ENCODE data around the gene WDR93. TPM values are rescaled to one million over a fixed set of nuclear protein-coding genes. Genes with fewer than 3 reads are reported as not detected.
"Not testable (repeated sequence)": the region's sequence is repeated elsewhere in the genome, so short reads cannot be mapped to it uniquely, and the experiment has no call there.

The WDR93 gene
- total RNA-seq, 1 experiment from 2014 or later, result not detected

DNA sequence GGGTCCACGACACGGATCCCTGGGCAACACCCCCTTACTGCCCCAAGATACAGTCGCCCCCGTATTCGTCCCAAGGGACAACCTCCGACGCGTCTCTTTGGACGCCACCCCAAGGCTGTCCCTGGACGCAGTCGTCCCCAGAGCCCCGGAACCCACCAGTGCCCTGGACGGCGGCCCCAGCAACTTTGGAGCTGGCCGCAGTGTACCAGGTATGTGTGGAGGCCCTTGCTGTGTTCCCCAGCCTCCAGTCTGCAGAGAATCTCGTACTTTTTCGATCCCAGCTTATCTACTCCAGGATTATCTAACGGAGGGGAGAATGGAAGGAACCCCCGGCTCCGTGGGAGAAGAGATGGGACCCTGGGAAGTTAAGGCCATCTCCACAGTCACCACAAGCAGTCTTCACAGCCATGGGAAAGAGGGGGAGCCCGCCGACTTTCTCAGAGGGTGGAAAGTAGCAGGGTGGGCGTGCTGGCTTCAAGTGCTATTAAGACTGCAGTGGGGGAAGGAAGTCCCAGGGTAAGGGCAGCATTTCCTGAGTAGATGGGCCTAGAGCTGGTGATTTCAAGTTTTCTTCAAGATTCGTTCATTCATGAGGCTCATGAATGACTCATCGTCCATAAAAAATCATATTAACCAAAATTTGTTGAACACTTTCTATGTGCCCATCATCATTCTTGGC is 86.6 kb downstream of the WDR93 start:
- H3K4me2 ChIP-seq (ENCODE audit: low read depth, low read length, poor library complexity, severe bottlenecking), result no peak overlapping the region
- H3K36me3 ChIP-seq (ENCODE audit: insufficient read depth, low read length), result no peaks in the 10 kb centered on the region
- H2AFZ ChIP-seq (ENCODE audit: low read length), result no peak overlapping the region
- no peaks in the 10 kb centered on the region for H4K20me1 ChIP-seq (ENCODE audit: insufficient read depth, low read depth, low read length)
- H3K9me2 ChIP-seq (replicated peaks; ENCODE audit: insufficient read depth, low read length), result no peaks in the 10 kb centered on the region
- H3K4me1 ChIP-seq (ENCODE audit: low read length), result no peaks in the 10 kb centered on the region
- H3K9me3 ChIP-seq (ENCODE audit: low read length), result no peaks in the 10 kb centered on the region
- H3K79me2 ChIP-seq (ENCODE audit: low read length), result no peaks in the 10 kb centered on the region
- H3K27ac ChIP-seq (ENCODE audit: low read length), result no peak overlapping the region
- no peak overlapping the region for H3K9ac ChIP-seq (ENCODE audit: low read length)
- H3K27me3 ChIP-seq (ENCODE audit: low read length), result no peaks in the 10 kb centered on the region
- DNase-seq, result no peak
- H3K4me3 ChIP-seq (ENCODE audit: low read length), result no peak overlapping the region

DNA sequence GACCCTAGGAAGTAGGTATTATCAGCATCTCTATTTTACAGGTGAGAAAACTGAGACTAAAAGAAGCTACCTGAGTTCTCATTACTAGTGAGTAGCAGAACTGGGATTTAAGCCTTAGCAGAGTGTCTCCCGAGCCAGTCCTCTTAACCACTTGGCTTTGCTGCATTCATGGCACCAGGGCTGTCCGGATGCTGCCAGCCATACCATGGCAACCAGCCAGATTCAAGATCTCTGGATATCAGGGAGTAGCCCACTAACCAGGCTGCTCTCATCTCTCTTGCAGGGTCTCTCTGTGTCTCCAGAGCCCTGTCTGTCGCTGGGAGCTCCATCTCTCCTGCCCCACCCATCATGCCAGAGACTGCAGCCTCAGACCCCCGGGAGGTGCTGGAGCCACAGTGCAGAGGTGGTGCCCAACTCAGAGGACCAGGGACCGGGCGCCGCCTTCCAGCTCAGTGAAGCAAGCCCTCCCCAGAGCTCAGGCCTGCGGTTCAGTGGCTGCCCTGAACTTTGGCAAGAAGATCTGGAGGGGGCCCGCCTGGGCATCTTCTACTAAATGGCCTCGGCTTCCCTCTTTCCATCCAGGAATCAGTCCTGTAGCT is 87.3 kb downstream of the WDR93 start:
- Histone ChIP-seq H3K36me3 (ENCODE audit: insufficient read depth, low read length) (no peaks in the 10 kb centered on the region), H3K9me2 (replicated peaks; ENCODE audit: insufficient read depth, low read length) (no peaks in the 10 kb centered on the region), H3K4me3 (ENCODE audit: low read length) (no peak overlapping the region), H3K27me3 (ENCODE audit: low read length) (no peaks in the 10 kb centered on the region), H3K9ac (ENCODE audit: low read length) (no peak overlapping the region), H2AFZ (ENCODE audit: low read length) (no peak overlapping the region), H3K9me3 (ENCODE audit: low read length) (no peaks in the 10 kb centered on the region), H3K27ac (ENCODE audit: low read length) (no peak overlapping the region), H3K79me2 (ENCODE audit: low read length) (no peaks in the 10 kb centered on the region), H3K4me2 (ENCODE audit: low read depth, low read length, poor library complexity, severe bottlenecking) (no peak overlapping the region), H4K20me1 (ENCODE audit: insufficient read depth, low read depth, low read length) (no peaks in the 10 kb centered on the region), H3K4me1 (ENCODE audit: low read length) (no peaks in the 10 kb centered on the region)
- no peak for DNase-seq

DNA sequence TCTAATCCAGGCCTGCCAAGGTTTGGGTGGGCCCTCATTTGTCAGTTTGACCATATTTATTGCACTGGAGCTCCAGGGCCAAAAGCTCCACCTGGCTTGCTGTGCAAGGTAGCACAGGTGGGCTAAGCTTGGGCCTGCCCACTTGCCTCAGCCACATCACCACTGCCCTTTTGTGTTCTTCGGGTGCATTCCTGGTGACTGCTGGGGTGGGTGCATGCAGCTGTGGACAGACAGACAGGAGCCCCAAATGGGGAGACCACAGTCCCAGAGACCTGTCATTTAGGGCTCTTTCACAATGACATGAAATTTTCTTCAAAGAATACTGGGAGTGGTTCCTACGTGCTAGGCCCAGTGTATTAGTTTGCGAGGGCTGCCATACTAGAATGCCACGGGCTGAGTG is 88.2 kb downstream of the WDR93 start:
- no peaks in the 10 kb centered on the region for H3K79me2 ChIP-seq (ENCODE audit: low read length)
- no peaks in the 10 kb centered on the region for H3K36me3 ChIP-seq (ENCODE audit: insufficient read depth, low read length)
- no peaks in the 10 kb centered on the region for H3K4me1 ChIP-seq (ENCODE audit: low read length)
- no peak overlapping the region for H3K4me2 ChIP-seq (ENCODE audit: low read depth, low read length, poor library complexity, severe bottlenecking)
- H3K27me3 ChIP-seq (ENCODE audit: low read length), result no peaks in the 10 kb centered on the region
- H3K4me3 ChIP-seq (ENCODE audit: low read length), result no peak overlapping the region
- H2AFZ ChIP-seq (ENCODE audit: low read length), result no peak overlapping the region
- H3K9me2 ChIP-seq (replicated peaks; ENCODE audit: insufficient read depth, low read length), result no peaks in the 10 kb centered on the region
- H3K27ac ChIP-seq (ENCODE audit: low read length), result no peak overlapping the region
- H4K20me1 ChIP-seq (ENCODE audit: insufficient read depth, low read depth, low read length), result no peaks in the 10 kb centered on the region
- H3K9me3 ChIP-seq (ENCODE audit: low read length), result no peaks in the 10 kb centered on the region
- H3K9ac ChIP-seq (ENCODE audit: low read length), result no peak overlapping the region
- DNase-seq, result no peak

DNA sequence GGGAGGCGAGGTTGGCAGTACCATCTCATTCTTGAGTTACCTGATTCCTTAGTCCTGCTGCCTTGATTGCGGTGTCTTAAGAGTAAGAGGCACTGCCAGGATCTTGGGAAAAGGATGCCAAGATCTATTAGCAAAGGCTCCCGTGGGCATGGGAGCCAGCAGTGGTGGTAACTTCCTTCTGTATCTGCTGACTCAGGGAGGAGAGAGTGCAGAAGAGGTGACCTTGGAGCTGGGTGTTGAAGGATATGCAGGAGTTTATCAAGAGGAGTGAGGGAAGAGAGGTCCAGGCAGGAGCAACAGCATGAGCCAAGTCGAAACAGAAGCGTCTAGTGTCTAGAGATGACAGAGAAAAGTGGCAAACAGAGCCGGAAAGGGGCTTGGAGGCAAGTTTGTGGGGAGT is 90.0 kb downstream of the WDR93 start:
- Histone ChIP-seq H3K4me2 (ENCODE audit: low read depth, low read length, poor library complexity, severe bottlenecking) (no peak overlapping the region), H4K20me1 (ENCODE audit: insufficient read depth, low read depth, low read length) (no peaks in the 10 kb centered on the region), H3K27me3 (ENCODE audit: low read length) (no peaks in the 10 kb centered on the region), H3K4me3 (ENCODE audit: low read length) (no peak overlapping the region), H3K79me2 (ENCODE audit: low read length) (no peaks in the 10 kb centered on the region), H3K27ac (ENCODE audit: low read length) (no peak overlapping the region), H3K36me3 (ENCODE audit: insufficient read depth, low read length) (no peaks in the 10 kb centered on the region), H3K4me1 (ENCODE audit: low read length) (no peaks in the 10 kb centered on the region), H3K9me3 (ENCODE audit: low read length) (no peaks in the 10 kb centered on the region), H3K9ac (ENCODE audit: low read length) (no peak overlapping the region), H2AFZ (ENCODE audit: low read length) (no peak overlapping the region), H3K9me2 (replicated peaks; ENCODE audit: insufficient read depth, low read length) (no peaks in the 10 kb centered on the region)
- no peak for DNase-seq

DNA sequence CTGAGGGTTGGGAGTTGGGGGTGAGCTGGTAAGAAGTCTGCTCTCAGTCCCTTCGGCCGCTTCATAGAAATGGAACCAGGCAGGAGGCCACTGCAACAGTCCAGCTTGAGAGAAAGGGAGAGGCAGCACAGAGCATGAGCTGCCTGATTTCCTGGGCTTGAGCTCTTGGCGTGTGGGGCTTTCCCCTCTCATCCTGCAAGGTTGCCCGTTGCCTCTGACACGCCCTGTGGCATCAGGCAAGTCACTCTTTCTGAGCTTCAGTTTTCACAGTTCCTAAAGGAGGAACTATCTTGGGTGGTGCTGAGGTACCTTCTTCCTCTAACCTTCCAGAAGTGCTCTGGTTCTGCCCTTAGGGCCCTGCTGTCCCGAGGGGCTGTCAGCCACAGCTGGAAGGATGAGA is 90.4 kb downstream of the WDR93 start:
- Histone ChIP-seq H3K9me2 (replicated peaks; ENCODE audit: insufficient read depth, low read length) (no peaks in the 10 kb centered on the region), H3K9ac (ENCODE audit: low read length) (no peak overlapping the region), H4K20me1 (ENCODE audit: insufficient read depth, low read depth, low read length) (no peaks in the 10 kb centered on the region), H3K4me3 (ENCODE audit: low read length) (no peak overlapping the region), H3K36me3 (ENCODE audit: insufficient read depth, low read length) (no peaks in the 10 kb centered on the region), H3K9me3 (ENCODE audit: low read length) (no peaks in the 10 kb centered on the region), H2AFZ (ENCODE audit: low read length) (no peak overlapping the region), H3K27ac (ENCODE audit: low read length) (no peak overlapping the region), H3K4me1 (ENCODE audit: low read length) (no peaks in the 10 kb centered on the region), H3K4me2 (ENCODE audit: low read depth, low read length, poor library complexity, severe bottlenecking) (no peak overlapping the region), H3K79me2 (ENCODE audit: low read length) (no peaks in the 10 kb centered on the region), H3K27me3 (ENCODE audit: low read length) (no peaks in the 10 kb centered on the region)
- DNase-seq, result no peak

DNA sequence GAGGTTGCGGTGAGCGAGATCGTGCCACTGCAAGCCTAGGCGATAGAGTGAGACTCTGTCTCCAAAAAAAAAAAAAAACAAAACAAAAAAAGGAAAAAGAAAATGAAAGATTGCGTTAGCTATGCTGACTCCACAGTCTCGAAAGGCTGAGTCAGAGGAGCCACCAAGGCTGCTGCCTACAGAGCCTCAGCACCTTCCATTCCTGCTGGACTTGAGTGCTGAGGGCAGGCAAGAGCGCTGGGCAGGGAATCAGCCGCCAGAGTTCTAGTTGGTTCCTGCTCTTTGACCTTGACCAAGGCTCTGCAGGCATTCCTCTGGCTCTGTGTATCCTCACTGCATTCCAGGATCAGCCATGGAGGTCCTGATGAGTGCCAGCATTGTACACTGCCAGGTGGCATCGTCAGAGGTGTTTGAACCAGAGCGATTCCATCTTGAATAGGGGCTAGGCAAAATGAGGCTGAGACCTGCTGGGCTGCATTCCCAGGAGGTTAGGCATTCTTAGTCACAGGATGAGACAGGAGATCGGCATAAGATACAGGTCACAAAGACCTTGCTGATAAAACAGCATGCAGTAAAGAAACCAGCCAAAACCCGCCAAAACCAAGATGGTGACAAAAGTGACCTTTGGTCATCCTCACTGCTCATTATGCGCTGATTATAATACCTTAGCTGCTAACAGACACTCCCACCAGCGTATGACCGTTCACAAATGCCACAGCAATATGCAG is 91.4 kb downstream of the WDR93 start:
- no peak overlapping the region for H3K4me2 ChIP-seq (ENCODE audit: low read depth, low read length, poor library complexity, severe bottlenecking)
- no peaks in the 10 kb centered on the region for H3K27me3 ChIP-seq (ENCODE audit: low read length)
- H3K27ac ChIP-seq (ENCODE audit: low read length), result no peak overlapping the region
- no peak overlapping the region for H3K4me3 ChIP-seq (ENCODE audit: low read length)
- no peaks in the 10 kb centered on the region for H3K9me3 ChIP-seq (ENCODE audit: low read length)
- no peaks in the 10 kb centered on the region for H3K36me3 ChIP-seq (ENCODE audit: insufficient read depth, low read length)
- H2AFZ ChIP-seq (ENCODE audit: low read length), result no peak overlapping the region
- H3K4me1 ChIP-seq (ENCODE audit: low read length), result no peaks in the 10 kb centered on the region
- H4K20me1 ChIP-seq (ENCODE audit: insufficient read depth, low read depth, low read length), result no peaks in the 10 kb centered on the region
- no peak for DNase-seq
- no peaks in the 10 kb centered on the region for H3K79me2 ChIP-seq (ENCODE audit: low read length)
- H3K9ac ChIP-seq (ENCODE audit: low read length), result no peak overlapping the region
- no peaks in the 10 kb centered on the region for H3K9me2 ChIP-seq (replicated peaks; ENCODE audit: insufficient read depth, low read length)

DNA sequence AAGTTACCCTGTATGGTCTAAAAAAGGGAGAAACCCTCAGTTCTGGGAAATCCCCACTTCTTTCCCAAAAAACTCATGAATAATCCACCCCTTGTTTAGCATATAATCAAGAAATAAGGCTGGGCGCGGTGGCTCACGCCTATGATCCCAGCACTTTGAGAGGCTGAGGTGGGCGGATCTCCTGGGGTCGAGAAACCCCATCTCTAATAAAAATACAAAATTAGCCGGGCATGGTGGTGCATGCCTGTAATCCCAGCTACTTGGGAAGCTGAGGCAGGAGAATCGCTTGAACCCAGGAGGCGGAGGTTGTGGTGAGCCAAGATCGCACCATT is 92.0 kb downstream of the WDR93 start:
- not testable (repeated sequence) for H3K36me3 ChIP-seq (ENCODE audit: insufficient read depth, low read length); H3K4me2 ChIP-seq (ENCODE audit: low read depth, low read length, poor library complexity, severe bottlenecking); H3K27me3 ChIP-seq (ENCODE audit: low read length); H3K9ac ChIP-seq (ENCODE audit: low read length); H3K9me3 ChIP-seq (ENCODE audit: low read length); DNase-seq; H3K9me2 ChIP-seq (replicated peaks; ENCODE audit: insufficient read depth, low read length); H3K4me3 ChIP-seq (ENCODE audit: low read length); H3K4me1 ChIP-seq (ENCODE audit: low read length); H4K20me1 ChIP-seq (ENCODE audit: insufficient read depth, low read depth, low read length); H2AFZ ChIP-seq (ENCODE audit: low read length); H3K27ac ChIP-seq (ENCODE audit: low read length); H3K79me2 ChIP-seq (ENCODE audit: low read length)

DNA sequence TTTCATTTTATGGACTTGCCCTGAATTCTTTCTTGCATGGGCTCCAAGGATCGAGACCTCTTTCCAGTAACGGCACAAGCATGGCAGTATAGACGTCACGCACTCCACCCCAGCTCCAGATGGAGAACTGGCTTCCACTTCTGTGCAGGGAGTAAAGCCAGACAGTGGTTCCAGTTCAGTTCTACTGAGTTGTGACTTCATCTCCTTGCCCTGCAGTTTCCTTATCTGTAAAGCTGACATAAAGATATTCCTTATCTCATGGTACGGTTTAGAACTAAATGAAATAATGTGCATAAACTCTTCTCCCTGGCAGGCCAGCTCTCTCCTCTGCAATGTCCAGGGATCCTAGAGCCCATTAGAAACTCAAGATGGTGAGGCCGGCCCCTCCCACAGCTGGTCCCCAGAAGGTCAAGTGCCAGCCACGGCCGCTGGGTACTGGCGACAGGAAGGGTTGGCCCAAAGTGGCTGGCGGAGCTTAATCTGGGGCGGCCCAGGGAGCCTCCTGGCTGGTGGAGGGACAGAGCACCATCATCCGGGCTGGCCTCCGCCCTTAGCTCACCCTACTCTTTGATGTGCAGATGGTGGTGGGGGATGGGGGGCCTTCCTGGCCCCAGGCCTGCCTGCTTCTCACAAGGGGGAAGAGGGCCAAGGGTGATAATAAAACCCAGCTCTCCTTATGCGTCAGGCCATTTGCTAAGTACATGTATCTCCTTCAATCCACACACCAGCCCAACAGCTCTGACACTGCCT is 92.7 kb downstream of the WDR93 start:
- Histone ChIP-seq H3K9ac (ENCODE audit: low read length) (no peak overlapping the region), H3K36me3 (ENCODE audit: insufficient read depth, low read length) (no peaks in the 10 kb centered on the region), H3K9me3 (ENCODE audit: low read length) (no peaks in the 10 kb centered on the region), H3K27me3 (ENCODE audit: low read length) (no peaks in the 10 kb centered on the region), H3K79me2 (ENCODE audit: low read length) (no peaks in the 10 kb centered on the region), H3K4me1 (ENCODE audit: low read length) (no peaks in the 10 kb centered on the region), H3K9me2 (replicated peaks; ENCODE audit: insufficient read depth, low read length) (no peaks in the 10 kb centered on the region), H3K4me2 (ENCODE audit: low read depth, low read length, poor library complexity, severe bottlenecking) (no peak overlapping the region), H3K27ac (ENCODE audit: low read length) (no peak overlapping the region), H4K20me1 (ENCODE audit: insufficient read depth, low read depth, low read length) (no peaks in the 10 kb centered on the region), H3K4me3 (ENCODE audit: low read length) (no peak overlapping the region), H2AFZ (ENCODE audit: low read length) (no peak overlapping the region)
- no peak for DNase-seq

All from Karpas-422 (cell line).